H9 (cell line): ENCODE measurements around the gene CDC45. TPM values are rescaled to one million over a fixed set of nuclear protein-coding genes. Genes with fewer than 3 reads are reported as not detected.

Experiments
- DNase-seq: peaks from one replicate; pipeline ENCODE4 v3.0.0-alpha.2; 2017
- H2AFZ ChIP-seq: one replicate; pipeline ENCODE4 v1.6.1; 2013; ENCODE audit warnings: mild to moderate bottlenecking, low read length, control low read depth, moderate library complexity
- H2AK5ac ChIP-seq: 2 replicates; pipeline ENCODE4 v1.6.1; 2013; ENCODE audit warnings: low read length, control low read depth, mixed read lengths; ENCODE audit not compliant: insufficient read length
- H2BK120ac ChIP-seq: one replicate; pipeline ENCODE4 v1.6.1; 2013; ENCODE audit warnings: low read depth, mild to moderate bottlenecking, low read length, control low read depth, inconsistent platforms; ENCODE audit not compliant: poor library complexity, severe bottlenecking
- H2BK12ac ChIP-seq: 2 replicates; pipeline ENCODE4 v1.6.1; 2013; ENCODE audit warnings: low read length, control low read depth, mixed read lengths, low read depth; ENCODE audit not compliant: insufficient read length
- H2BK15ac ChIP-seq: 2 replicates; pipeline ENCODE4 v1.6.1; 2013; ENCODE audit warnings: low read depth, low read length, control low read depth
- H2BK20ac ChIP-seq: one replicate; pipeline ENCODE4 v1.6.1; 2013; ENCODE audit warnings: low read depth, mild to moderate bottlenecking, low read length, control low read depth, inconsistent platforms; ENCODE audit not compliant: poor library complexity, severe bottlenecking
- H2BK5ac ChIP-seq: 2 replicates; pipeline ENCODE4 v1.6.1; 2013; ENCODE audit warnings: low read length, control low read depth, mixed read lengths; ENCODE audit not compliant: insufficient read length
- H3K14ac ChIP-seq: 2 replicates; pipeline ENCODE4 v1.6.1; 2013; ENCODE audit warnings: low read length, control low read depth; ENCODE audit not compliant: insufficient read depth
- H3K18ac ChIP-seq: 2 replicates; pipeline ENCODE4 v1.6.1; 2013; ENCODE audit warnings: low read depth, mild to moderate bottlenecking, mixed read lengths, low read length, control low read depth; ENCODE audit not compliant: insufficient read length
- H3K23ac ChIP-seq: 2 replicates; pipeline ENCODE4 v1.6.1; 2013; ENCODE audit warnings: low read length, control low read depth, mixed read lengths, low read depth; ENCODE audit not compliant: insufficient read length
- H3K23me2 ChIP-seq: 2 replicates; pipeline ENCODE4 v1.6.1; 2013; ENCODE audit warnings: low read depth, mild to moderate bottlenecking, mixed read lengths, low read length, control low read depth; ENCODE audit not compliant: insufficient read length, poor library complexity, severe bottlenecking
- H3K27ac ChIP-seq: 2 replicates; pipeline ENCODE4 v1.5.1; 2013; ENCODE audit warnings: low read length, control low read depth, mixed read lengths, low read depth; ENCODE audit not compliant: insufficient read length
- H3K27me3 ChIP-seq: 2 replicates; pipeline ENCODE4 v1.6.1; 2013; ENCODE audit warnings: low read length, control low read depth, inconsistent platforms; ENCODE audit not compliant: insufficient read depth
- H3K4ac ChIP-seq: 2 replicates; pipeline ENCODE4 v1.6.1; 2013; ENCODE audit warnings: low read depth, mild to moderate bottlenecking, control low read depth, inconsistent platforms, low read length, moderate library complexity
- H3K4me1 ChIP-seq: 2 replicates; pipeline ENCODE4 v1.6.1; 2013; ENCODE audit warnings: low read length, control low read depth, inconsistent platforms; ENCODE audit not compliant: insufficient read depth
- H3K4me2 ChIP-seq: 2 replicates; pipeline ENCODE4 v1.6.1; 2013; ENCODE audit warnings: low read length, control low read depth, mixed read lengths; ENCODE audit not compliant: insufficient read length, insufficient read depth
- H3K56ac ChIP-seq: 2 replicates; pipeline ENCODE4 v1.6.1; 2013; ENCODE audit warnings: low read depth, mild to moderate bottlenecking, mixed read lengths, low read length, control low read depth; ENCODE audit not compliant: insufficient read length
- H3K79me1 ChIP-seq: 2 replicates; pipeline ENCODE4 v1.6.1; 2013; ENCODE audit warnings: low read depth, mild to moderate bottlenecking, moderate library complexity, low read length, control low read depth, inconsistent platforms; ENCODE audit not compliant: insufficient read depth, poor library complexity, severe bottlenecking
- H3K79me2 ChIP-seq: 2 replicates; pipeline ENCODE4 v1.6.1; 2013; ENCODE audit warnings: low read length, control low read depth, inconsistent platforms; ENCODE audit not compliant: insufficient read depth
- H3K9ac ChIP-seq: 2 replicates; pipeline ENCODE4 v1.6.1; 2013; ENCODE audit warnings: low read length, control low read depth, mixed read lengths; ENCODE audit not compliant: insufficient read length; ENCODE audit errors: extremely low read depth
- H3K9me3 ChIP-seq: one replicate; pipeline ENCODE4 v1.6.1; 2013; ENCODE audit warnings: low read depth, low read length, inconsistent platforms; ENCODE audit not compliant: control insufficient read depth
- H3T11ph ChIP-seq: one replicate; pipeline ENCODE4 v1.6.1; 2013; ENCODE audit warnings: mild to moderate bottlenecking, low read length, control low read depth, inconsistent platforms
- H4K20me1 ChIP-seq: one replicate; pipeline ENCODE4 v1.6.1; 2013; ENCODE audit not compliant: control insufficient read depth, insufficient read length, insufficient read depth
- H4K5ac ChIP-seq: 2 replicates; pipeline ENCODE4 v1.6.1; 2013; ENCODE audit warnings: low read depth, mild to moderate bottlenecking, mixed read lengths, low read length, control low read depth; ENCODE audit not compliant: insufficient read length
- H4K8ac ChIP-seq: replicated peaks from 2 replicates; pipeline ENCODE4 v1.6.1; 2013; ENCODE audit warnings: low read length, control low read depth, mixed read lengths, low read depth; ENCODE audit not compliant: insufficient read length
- H4K91ac ChIP-seq: 2 replicates; pipeline ENCODE4 v1.6.1; 2013; ENCODE audit warnings: low read depth, mild to moderate bottlenecking, moderate library complexity, mixed read lengths, low read length, control low read depth; ENCODE audit not compliant: insufficient read length
- H3K27ac Mint-ChIP-seq, 3 experiments: 2 replicates in 2 of 3; 3 replicates in 1 of 3; pipeline ENCODE4 v1.8.0; 2020 to 2021; ENCODE audit warnings: mixed read lengths in 3 of 3, mild to moderate bottlenecking in 1 of 3, moderate library complexity in 1 of 3
- H3K27me3 Mint-ChIP-seq: 2 replicates; pipeline ENCODE4 v1.8.0; 2021; ENCODE audit warnings: low read depth, mild to moderate bottlenecking, moderate library complexity, mixed read lengths
- H3K36me3 Mint-ChIP-seq, 3 experiments: 2 replicates in 2 of 3; 3 replicates in 1 of 3; pipeline ENCODE4 v1.8.0; 2020 to 2021; ENCODE audit warnings: low read depth in 3 of 3, mixed read lengths in 3 of 3; ENCODE audit not compliant: insufficient read depth in 1 of 3
- H3K4me1 Mint-ChIP-seq, 2 experiments: 2 replicates each; pipeline ENCODE4 v1.8.0; 2020; ENCODE audit warnings: mixed read lengths in 2 of 2
- H3K4me3 Mint-ChIP-seq, 2 experiments: 2 replicates in 1 of 2; 3 replicates in 1 of 2; pipeline ENCODE4 v1.8.0; 2020 to 2021; ENCODE audit warnings: mild to moderate bottlenecking in 2 of 2, mixed read lengths in 2 of 2, moderate library complexity in 1 of 2
- H3K9me3 Mint-ChIP-seq, 2 experiments: 2 replicates in 1 of 2; 3 replicates in 1 of 2; pipeline ENCODE4 v1.8.0; 2020; ENCODE audit warnings: mild to moderate bottlenecking in 2 of 2, mixed read lengths in 2 of 2, moderate library complexity in 1 of 2
- CTCF ChIP-seq: fragments of 200-600 bp; sonication (generic); conservative IDR thresholded peaks from 3 replicates; pipeline ENCODE4 v1.8.0; 2021; ENCODE audit warnings: antibody characterized with exemption, mild to moderate bottlenecking
- WGBS: extraction: QIAGEN DNeasy Blood & Tissue Kit; methylation state at CpG from one replicate; pipeline ENCODE4 v1.1.7; 2013; ENCODE audit warnings: missing lambda C conversion rate, low lambda C conversion rate, mixed read lengths; ENCODE audit not compliant: insufficient read length; ENCODE audit errors: extremely low coverage; 5-methylcytosine and 5-hydroxymethylcytosine counted together
- total RNA-seq: library from RNA; stranded (reverse); gene quantifications from 2 replicates; pipeline ENCODE4 v1.2.1, GENCODE V29; 2021

CDC45 gene
- total RNA-seq, 1 experiment from 2014 or later, result 35.7 TPM

DNA sequence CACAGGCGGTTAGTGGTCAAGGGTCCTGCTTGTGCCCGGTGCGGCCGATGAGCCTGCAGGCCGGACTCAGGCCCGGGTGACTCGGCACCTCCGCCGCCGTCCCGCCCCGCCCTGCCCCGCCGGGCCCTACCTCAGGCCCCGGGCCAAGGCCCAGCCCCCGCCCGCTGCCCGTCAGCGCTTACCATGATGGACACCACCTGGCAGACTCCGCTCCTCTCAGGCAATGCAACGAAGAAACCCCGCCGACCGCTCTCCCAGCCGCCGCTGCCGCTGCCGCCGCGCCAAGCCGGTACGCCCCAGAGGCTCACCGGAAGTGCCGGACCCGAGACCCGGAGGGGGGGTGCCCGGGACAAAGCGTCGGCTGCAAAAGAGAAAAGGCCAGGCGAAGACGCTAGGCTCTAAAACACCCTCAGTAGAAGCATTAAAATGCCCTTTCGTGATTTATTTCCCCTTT, 792 bp upstream of the CDC45 start, which contains the start of gene UFD1:
TSS of gene UFD1 (minus strand) at position 293 of the 454 bp plus-strand sequence. CDS start at position 185, 108 bp downstream.
- H4K20me1 ChIP-seq, result no peaks in the 10 kb centered on the region
- peak within 1 kb of the TSS; percentile 97 for H4K5ac ChIP-seq
- H3K27me3 ChIP-seq, result no peaks in the 10 kb centered on the region
- H4K8ac ChIP-seq, result no peak within 1 kb of the TSS
- H3K9me3 Mint-ChIP-seq, result no peaks in the 10 kb centered on the region
- TF ChIP-seq CTCF, result no peak
- no peaks in the 10 kb centered on the region for H3K9me3 ChIP-seq
- H3K79me1 ChIP-seq, result no peaks in the 10 kb centered on the region
- H3K9ac ChIP-seq, result peak within 1 kb of the TSS; percentile 96
- peak within 1 kb of the TSS; percentile 48 for H4K91ac ChIP-seq
- no CpG with 5 or more reads among the region's 42 CpGs for WGBS
- no peak within 1 kb of the TSS for H2BK20ac ChIP-seq
- H3K4me2 ChIP-seq, result peak within 1 kb of the TSS; percentile 75
- H3K14ac ChIP-seq, result peak within 1 kb of the TSS; percentile 98
- peak within 1 kb of the TSS; percentile 98 for H2BK5ac ChIP-seq
- H2BK15ac ChIP-seq, result no peak within 1 kb of the TSS
- H3K36me3 Mint-ChIP-seq, result peaks cover 16 to 32% (median 20%) of the 10 kb centered on the region in 3 experiments
- H2BK120ac ChIP-seq, result peak within 1 kb of the TSS; percentile 95
- peaks cover 20% of the 10 kb centered on the region in 2 experiments for H3K4me1 Mint-ChIP-seq
- H3K27me3 Mint-ChIP-seq, result no peaks in the 10 kb centered on the region; the same call in 1 of the 2 replicates
- H3K27ac Mint-ChIP-seq, result peak within 1 kb of the TSS; percentile 99 to 100 (median 100)
- H2AK5ac ChIP-seq, result no peak within 1 kb of the TSS
- H3K4ac ChIP-seq, result no peak within 1 kb of the TSS; the same call in 1 of the 2 replicates
- H3K56ac ChIP-seq, result peak within 1 kb of the TSS; percentile 97
- peak within 1 kb of the TSS; percentile 98 for H3T11ph ChIP-seq
- peaks cover 3% of the 10 kb centered on the region for H3K4me1 ChIP-seq
- peak within 1 kb of the TSS; percentile 99 for H3K18ac ChIP-seq
- peak within 1 kb of the TSS; percentile 95 for H2BK12ac ChIP-seq
- H2AFZ ChIP-seq, result peak within 1 kb of the TSS; percentile 93
- peak; percentile 87 for DNase-seq
- peak within 1 kb of the TSS; percentile 93 for H3K27ac ChIP-seq
- peak within 1 kb of the TSS; percentile 98 for H3K4me3 Mint-ChIP-seq
- no peak within 1 kb of the TSS for H3K23ac ChIP-seq
- peaks cover 13% of the 10 kb centered on the region for H3K23me2 ChIP-seq
- H3K79me2 ChIP-seq, result peaks cover 20% of the 10 kb centered on the region; the same call in 1 of the 2 replicates
